ENCODE measurements around the gene NEMP2. TPM values are rescaled to one million over a fixed set of nuclear protein-coding genes. Genes with fewer than 3 reads are reported as not detected.

The NEMP2 gene
- total RNA-seq, 1 donor = 5.6 TPM

DNA sequence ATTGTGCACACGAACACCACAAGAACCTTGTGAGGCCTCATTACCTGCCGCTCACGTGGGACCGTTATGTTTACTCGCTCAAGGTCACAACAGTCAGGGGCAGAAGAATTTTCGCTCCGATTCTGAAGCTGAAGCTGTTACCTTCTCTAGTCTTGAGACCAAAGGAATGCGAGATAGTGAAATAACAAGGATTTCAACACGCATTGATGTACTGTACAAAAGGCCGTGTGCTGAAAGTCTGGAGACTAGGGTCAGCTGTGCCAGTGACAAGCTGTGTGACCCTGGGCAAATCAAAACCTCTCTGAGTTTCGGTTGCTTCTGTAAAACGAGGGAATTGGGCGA, 583 bp downstream of the NEMP2 start:
- H3K4me3 ChIP-seq (ENCODE audit: low read depth, low read length) = peak overlapping the region; percentile 70
- TF ChIP-seq, protein P1, sequence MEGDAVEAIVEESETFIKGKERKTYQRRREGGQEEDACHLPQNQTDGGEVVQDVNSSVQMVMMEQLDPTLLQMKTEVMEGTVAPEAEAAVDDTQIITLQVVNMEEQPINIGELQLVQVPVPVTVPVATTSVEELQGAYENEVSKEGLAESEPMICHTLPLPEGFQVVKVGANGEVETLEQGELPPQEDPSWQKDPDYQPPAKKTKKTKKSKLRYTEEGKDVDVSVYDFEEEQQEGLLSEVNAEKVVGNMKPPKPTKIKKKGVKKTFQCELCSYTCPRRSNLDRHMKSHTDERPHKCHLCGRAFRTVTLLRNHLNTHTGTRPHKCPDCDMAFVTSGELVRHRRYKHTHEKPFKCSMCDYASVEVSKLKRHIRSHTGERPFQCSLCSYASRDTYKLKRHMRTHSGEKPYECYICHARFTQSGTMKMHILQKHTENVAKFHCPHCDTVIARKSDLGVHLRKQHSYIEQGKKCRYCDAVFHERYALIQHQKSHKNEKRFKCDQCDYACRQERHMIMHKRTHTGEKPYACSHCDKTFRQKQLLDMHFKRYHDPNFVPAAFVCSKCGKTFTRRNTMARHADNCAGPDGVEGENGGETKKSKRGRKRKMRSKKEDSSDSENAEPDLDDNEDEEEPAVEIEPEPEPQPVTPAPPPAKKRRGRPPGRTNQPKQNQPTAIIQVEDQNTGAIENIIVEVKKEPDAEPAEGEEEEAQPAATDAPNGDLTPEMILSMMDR (IDR thresholded peaks at IDR 0.05; ENCODE audit: insufficient read depth, low read depth, low read length) = no peak
- DNase-seq (ENCODE audit: low read depth) = peak; percentile 55

DNA sequence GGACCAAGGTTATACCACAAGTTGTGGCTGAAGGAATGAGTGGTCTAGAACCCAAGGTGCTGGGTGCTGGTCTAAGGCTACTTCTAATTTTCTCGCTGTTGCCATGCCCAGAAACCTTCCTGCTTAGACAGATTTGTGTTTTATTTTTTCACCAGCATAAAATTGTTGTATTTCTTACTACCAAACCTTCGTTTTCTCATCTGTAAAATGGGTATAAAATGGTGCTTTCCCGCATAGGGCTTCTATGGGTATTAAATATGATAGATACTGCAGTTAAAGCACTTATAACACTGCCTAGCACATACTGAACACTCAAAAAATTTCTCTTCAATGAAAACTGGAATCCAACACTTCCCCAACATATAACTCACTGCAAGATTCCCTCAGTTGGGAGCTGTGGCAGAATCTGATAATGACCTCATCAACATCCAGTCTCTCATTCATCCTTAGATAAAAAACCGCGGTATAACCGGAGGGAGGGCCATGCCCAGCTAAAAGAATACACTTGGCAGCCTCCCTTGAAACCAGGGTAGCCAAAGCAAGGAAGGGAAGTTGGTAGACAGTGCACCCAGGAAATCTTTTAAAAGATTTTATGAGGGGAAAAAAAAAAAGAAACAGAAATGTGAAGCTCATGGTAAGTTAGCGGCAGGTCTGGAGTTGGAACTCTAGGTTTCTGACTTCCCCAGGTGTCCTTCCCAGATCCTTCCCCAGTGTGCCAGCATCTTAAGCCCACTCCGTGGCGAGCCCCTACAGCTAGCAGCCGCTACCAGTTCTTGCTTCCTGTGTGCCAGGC, 1.2 kb downstream of the NEMP2 start:
- peak; percentile 10 for DNase-seq (ENCODE audit: low read depth)
- TF ChIP-seq, protein P1 (IDR thresholded peaks at IDR 0.05; ENCODE audit: insufficient read depth, low read depth, low read length) = no peak

DNA sequence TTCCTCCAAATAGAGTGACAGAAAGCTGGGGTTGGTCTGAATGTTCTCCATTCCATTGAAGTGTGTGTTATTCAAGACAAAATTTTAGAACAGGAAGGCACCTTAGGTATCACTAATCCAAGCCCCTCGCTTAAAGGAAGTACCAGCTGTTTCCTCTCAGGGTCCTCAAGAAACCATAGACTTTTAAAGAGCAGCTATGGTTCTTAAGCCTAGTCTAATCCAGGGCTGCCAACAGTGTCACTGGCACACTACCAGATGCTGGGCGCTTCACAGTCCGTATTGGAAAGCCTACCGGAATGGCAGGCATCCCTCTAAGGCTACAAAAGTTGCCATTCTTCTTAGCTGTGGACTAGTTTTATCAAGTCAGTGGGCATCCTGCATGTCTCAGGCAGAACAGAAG, 1.9 kb downstream of the NEMP2 start:
- no peak overlapping the region for H3K4me3 ChIP-seq (ENCODE audit: low read depth, low read length)
- TF ChIP-seq, protein P1 (IDR thresholded peaks at IDR 0.05; ENCODE audit: insufficient read depth, low read depth, low read length) = no peak
- no peak for DNase-seq (ENCODE audit: low read depth)

More for the DNA sequence above, 1.2 kb downstream of the NEMP2 start:
- peak overlapping the region; percentile 70 for H3K4me3 ChIP-seq (ENCODE audit: low read depth, low read length)

DNA sequence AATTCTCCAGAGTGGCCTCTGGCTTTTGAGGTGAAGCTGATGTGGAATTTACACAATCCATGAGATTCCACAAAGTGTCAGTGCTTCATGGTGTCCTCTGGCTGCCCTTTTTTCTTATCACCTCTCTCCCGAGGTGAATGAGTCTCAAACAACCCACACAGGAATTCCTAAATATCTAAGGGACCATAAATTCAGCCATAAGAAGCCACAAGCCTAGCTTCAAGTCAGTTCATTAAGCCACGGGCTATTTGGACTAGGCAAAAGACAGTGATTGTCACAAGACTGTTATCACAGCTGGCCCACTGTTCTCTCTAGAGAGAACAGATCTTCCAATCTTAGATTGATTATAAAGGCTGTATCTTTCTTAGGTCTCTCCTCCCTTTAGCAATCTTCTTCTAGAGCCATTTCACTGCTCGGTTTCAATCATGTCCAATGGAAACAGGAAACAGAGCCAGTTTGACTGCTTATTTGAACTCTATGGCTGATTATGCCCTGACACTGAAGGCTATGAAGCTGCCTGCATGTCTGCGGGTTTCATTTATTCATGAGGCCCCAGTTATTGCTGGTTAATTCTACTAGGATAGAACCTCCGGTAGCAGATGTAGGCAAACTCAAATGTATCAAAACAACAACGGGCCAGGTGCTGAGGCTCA, 4.1 kb downstream of the NEMP2 start:
- H3K4me3 ChIP-seq (ENCODE audit: low read depth, low read length) = no peak overlapping the region
- TF ChIP-seq, protein P1 (IDR thresholded peaks at IDR 0.05; ENCODE audit: insufficient read depth, low read depth, low read length) = no peak
- peak; percentile 78 for DNase-seq (ENCODE audit: low read depth)

DNA sequence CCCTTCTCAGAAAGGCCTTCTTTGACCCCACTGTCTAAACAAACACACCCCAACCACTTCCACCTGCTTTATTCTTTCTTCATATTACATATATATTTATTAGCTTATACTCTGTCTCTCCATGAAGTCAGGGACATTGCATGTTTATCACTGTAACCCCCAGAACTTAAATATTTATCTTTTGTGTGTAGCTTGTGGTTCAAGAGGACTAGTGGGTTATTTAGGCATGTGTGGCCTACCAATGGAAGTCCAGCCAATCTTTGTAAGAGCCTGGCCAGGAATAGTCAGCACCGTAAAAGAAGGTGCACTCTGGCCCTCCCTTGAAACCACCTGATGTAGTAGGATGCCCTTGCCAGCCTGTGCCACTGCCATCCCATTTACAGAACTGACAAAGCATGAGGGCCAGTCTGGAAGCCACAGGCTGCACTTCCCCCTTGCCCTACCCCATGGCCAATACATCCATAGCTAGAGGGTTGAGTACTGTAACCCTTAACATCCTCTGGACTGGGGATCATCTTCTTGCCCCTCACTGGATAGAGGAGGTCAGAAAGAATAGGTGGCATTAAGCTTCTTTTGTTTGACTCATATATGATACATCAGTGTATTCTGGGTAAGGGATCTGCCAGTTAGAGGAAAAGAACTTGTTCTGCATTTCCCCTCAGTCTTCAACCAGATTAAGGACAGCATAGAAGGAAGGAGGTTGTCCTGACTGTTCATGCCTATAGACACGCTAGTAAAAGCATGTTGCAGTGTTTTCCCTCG, 4.9 kb downstream of the NEMP2 start:
- peak; percentile 63 for DNase-seq (ENCODE audit: low read depth)
- TF ChIP-seq, protein P1 (IDR thresholded peaks at IDR 0.05; ENCODE audit: insufficient read depth, low read depth, low read length) = no peak
- H3K4me3 ChIP-seq (ENCODE audit: low read depth, low read length) = no peak overlapping the region

DNA sequence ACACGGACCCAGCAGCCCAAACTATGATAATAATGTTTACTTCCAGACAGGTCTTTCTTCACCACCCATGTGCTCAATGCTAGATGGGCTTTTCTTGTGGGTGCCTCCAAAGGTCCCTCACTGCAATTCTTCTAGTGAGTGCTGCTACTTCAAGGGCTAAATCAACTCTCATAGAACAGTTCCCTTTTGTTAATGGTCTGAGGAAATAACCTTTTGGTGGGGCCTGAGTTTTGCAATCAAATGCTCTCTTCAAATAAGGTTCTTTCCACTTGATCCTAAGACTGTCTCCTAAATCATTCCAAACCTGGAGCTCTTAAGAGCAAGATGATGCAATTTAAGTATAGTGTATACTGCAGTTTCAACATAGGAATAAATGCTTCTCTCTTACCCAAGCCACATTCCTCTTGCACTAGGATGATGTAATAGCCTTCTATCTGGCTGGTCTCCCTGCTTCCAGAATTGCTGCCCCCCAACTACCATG, 6.0 kb downstream of the NEMP2 start:
- peak; percentile 95 for DNase-seq (ENCODE audit: low read depth)
- TF ChIP-seq, protein P1 (IDR thresholded peaks at IDR 0.05; ENCODE audit: insufficient read depth, low read depth, low read length) = no peak

More for the DNA sequence above, 6.0 kb downstream of the NEMP2 start:
- H3K4me3 ChIP-seq (ENCODE audit: low read depth, low read length) = no peak overlapping the region

Data from fibroblast of villous mesenchyme (primary cell).